IMR-90 (cell line): Measurements from ENCODE around the gene TBXAS1. TPM values are rescaled to one million over a fixed set of nuclear protein-coding genes. Genes with fewer than 3 reads are reported as not detected.

Experiments
- ATAC-seq: fragments of 200-7000 bp; cut with Tn5 transposase; 2 replicates; pipeline ENCODE4 v1.9.1; 2020; ENCODE audit warnings: low read depth, mild to moderate bottlenecking, moderate library complexity
- BruUV-seq: library from RNA; stranded (reverse); fragments of 400-500 nt; replicated peaks from 2 replicates; lab custom pipeline; 2021; lab: Mats Ljungman, UMichigan
- CTCF ChIA-PET: fragments of 300-600 bp; formaldehyde crosslinking; extraction: SDS; loops from one replicate; lab custom pipeline; 2021; ENCODE audit warnings: antibody characterized with exemption; lab: Yijun Ruan, JAX
- POLR2A ChIA-PET: fragments of 300-600 bp; sonication (Branson Sonifier 250); formaldehyde crosslinking; loops from one replicate; lab custom pipeline; 2022; ENCODE audit warnings: antibody characterized with exemption; ENCODE audit not compliant: unreplicated experiment; lab: Charles Lee
- DNase-seq: peaks from one replicate; pipeline ENCODE4 v3.0.0; 2013
- H2AFZ ChIP-seq: replicated peaks from 2 replicates; pipeline ENCODE3; 2013; ENCODE audit warnings: low read length, mild to moderate bottlenecking; ENCODE audit not compliant: poor library complexity
- H2AK5ac ChIP-seq: 2 replicates; pipeline ENCODE4 v1.6.1; 2013; ENCODE audit warnings: low read depth, low read length, inconsistent platforms
- H2AK9ac ChIP-seq: replicated peaks from 2 replicates; pipeline ENCODE3; 2013; ENCODE audit warnings: mild to moderate bottlenecking, low read depth, low read length, moderate library complexity; ENCODE audit not compliant: poor library complexity
- H2BK120ac ChIP-seq: 2 replicates; pipeline ENCODE4 v1.6.1; 2013; ENCODE audit warnings: low read depth, low read length, inconsistent platforms
- H2BK15ac ChIP-seq: 3 replicates; pipeline ENCODE4 v1.6.1; 2013; ENCODE audit warnings: low read depth, low read length, inconsistent platforms
- H2BK20ac ChIP-seq: 2 replicates; pipeline ENCODE4 v1.6.1; 2013; ENCODE audit warnings: low read depth, mild to moderate bottlenecking, inconsistent platforms, low read length, moderate library complexity
- H2BK5ac ChIP-seq: 2 replicates; pipeline ENCODE4 v1.6.1; 2013; ENCODE audit warnings: mild to moderate bottlenecking, low read depth, low read length, inconsistent platforms; ENCODE audit not compliant: poor library complexity, severe bottlenecking
- H3K14ac ChIP-seq: replicated peaks from 2 replicates; pipeline ENCODE4 v1.6.1; 2013; ENCODE audit warnings: low read depth, low read length, inconsistent platforms
- H3K18ac ChIP-seq: 2 replicates; pipeline ENCODE4 v1.6.1; 2013; ENCODE audit warnings: low read depth, low read length, control low read depth
- H3K23ac ChIP-seq: 2 replicates; pipeline ENCODE4 v1.6.1; 2013; ENCODE audit warnings: low read depth, low read length, inconsistent platforms
- H3K27ac ChIP-seq: 2 replicates; pipeline ENCODE4 v1.5.1; 2013; ENCODE audit warnings: mild to moderate bottlenecking, control low read depth, low read length; ENCODE audit not compliant: insufficient read depth
- H3K27me3 ChIP-seq: 2 replicates; pipeline ENCODE4 v1.6.1; 2013; ENCODE audit warnings: low read length; ENCODE audit not compliant: control insufficient read depth, insufficient read depth
- H3K36me3 ChIP-seq: 2 replicates; pipeline ENCODE4 v1.6.1; 2013; ENCODE audit warnings: low read length, mixed read lengths; ENCODE audit not compliant: control insufficient read depth, insufficient read depth
- H3K4ac ChIP-seq: 2 replicates; pipeline ENCODE4 v1.6.1; 2013; ENCODE audit warnings: low read depth, low read length, inconsistent platforms
- H3K4me1 ChIP-seq: 2 replicates; pipeline ENCODE4 v1.6.1; 2013; ENCODE audit warnings: low read length, mixed read lengths; ENCODE audit not compliant: control insufficient read depth, insufficient read depth
- H3K4me2 ChIP-seq: 2 replicates; pipeline ENCODE4 v1.6.1; 2013; ENCODE audit warnings: low read depth, mild to moderate bottlenecking, control low read depth, low read length, moderate library complexity
- H3K4me3 ChIP-seq: 2 replicates; pipeline ENCODE4 v1.5.1; 2013; ENCODE audit warnings: low read depth, mild to moderate bottlenecking, control low read depth, low read length, moderate library complexity; ENCODE audit not compliant: insufficient read depth
- H3K56ac ChIP-seq: 2 replicates; pipeline ENCODE4 v1.6.1; 2013; ENCODE audit warnings: low read length, inconsistent platforms; ENCODE audit not compliant: insufficient read depth; ENCODE audit errors: extremely low read depth
- H3K79me1 ChIP-seq, 2 experiments: 2 replicates each; pipeline ENCODE4 v1.6.1; 2013; ENCODE audit warnings: low read length in 2 of 2, inconsistent platforms in 1 of 2, low read depth in 1 of 2
- H3K9ac ChIP-seq: 2 replicates; pipeline ENCODE4 v1.6.1; 2013; ENCODE audit warnings: low read depth, low read length, control low read depth
- H3K9me1 ChIP-seq: 2 replicates; pipeline ENCODE4 v1.6.1; 2013; ENCODE audit warnings: low read length, inconsistent platforms; ENCODE audit not compliant: insufficient read depth
- H3K9me3 ChIP-seq: 2 replicates; pipeline ENCODE4 v1.6.1; 2013; ENCODE audit warnings: low read length; ENCODE audit not compliant: control insufficient read depth, insufficient read depth
- H4K20me1 ChIP-seq: 2 replicates; pipeline ENCODE4 v1.6.1; 2013; ENCODE audit warnings: low read length, inconsistent platforms; ENCODE audit not compliant: insufficient read depth
- H4K5ac ChIP-seq: 2 replicates; pipeline ENCODE4 v1.6.1; 2013; ENCODE audit warnings: mild to moderate bottlenecking, low read depth, low read length, control low read depth
- H4K8ac ChIP-seq, 2 experiments: 2 replicates each; pipeline ENCODE4 v1.6.1; 2013; ENCODE audit warnings: low read depth in 2 of 2, low read length in 2 of 2, control low read depth in 1 of 2, inconsistent platforms in 1 of 2
- H4K91ac ChIP-seq: 2 replicates; pipeline ENCODE4 v1.6.1; 2013; ENCODE audit warnings: low read depth, low read length, inconsistent platforms; ENCODE audit not compliant: insufficient read depth
- CHD1 ChIP-seq: IDR thresholded peaks from 2 replicates; pipeline ENCODE4 v1.6.1; 2012; ENCODE audit warnings: low read depth, low read length, improper control_type of control experiment
- MAZ ChIP-seq: IDR thresholded peaks from 2 replicates; pipeline ENCODE4 v1.6.1; 2012; ENCODE audit warnings: low read depth, mild to moderate bottlenecking, low read length, improper control_type of control experiment, moderate library complexity, borderline replicate concordance
- NFE2L2 ChIP-seq: fragments of 150-350 bp; IDR thresholded peaks from 2 replicates; pipeline ENCODE4 v1.6.1; 2016; ENCODE audit warnings: low read depth, mild to moderate bottlenecking, low read length
- POLR2A ChIP-seq: IDR thresholded peaks from 2 replicates; pipeline ENCODE4 v1.6.1; 2012; ENCODE audit warnings: mild to moderate bottlenecking, low read depth, low read length
- RCOR1 ChIP-seq: IDR thresholded peaks from 2 replicates; pipeline ENCODE4 v1.6.1; 2012; ENCODE audit warnings: mild to moderate bottlenecking, low read length, improper control_type of control experiment; ENCODE audit not compliant: insufficient replicate concordance
- SMC3 ChIP-seq: fragments of 150-350 bp; IDR thresholded peaks from 2 replicates; pipeline ENCODE4 v1.6.1; 2016; ENCODE audit warnings: low read depth, mild to moderate bottlenecking, antibody characterized with exemption, low read length, moderate library complexity
- WGBS, 2 experiments: methylation state at CpG; one replicate each; pipeline versions ENCODE4 v1.1.5 to v1.1.7; 2013; ENCODE audit warnings: missing lambda C conversion rate in 2 of 2; ENCODE audit not compliant: insufficient read length in 1 of 2; ENCODE audit errors: extremely low coverage in 2 of 2; 5-methylcytosine and 5-hydroxymethylcytosine counted together
- dilution Hi-C: fragments of 300-500 bp; cut with HindIII; formaldehyde crosslinking; loops from one replicate; pipeline ENCODE4 v1.14.3; 2018; ENCODE audit warnings: low sequenced_read_pairs; ENCODE audit not compliant: unreplicated experiment
- in situ Hi-C: fragments of 300-500 bp; cut with MboI; formaldehyde crosslinking; loops from 3 replicates; pipeline ENCODE4 v1.14.3; 2019; ENCODE audit warnings: low sequenced_read_pairs, inconsistent platforms, mixed read lengths
- intact Hi-C: fragments of 100-400 bp; cut with micrococcal nuclease; formaldehyde crosslinking; loops from 2 replicates; pipeline ENCODE4 v1.10.0; 2022
- polyA plus RNA-seq, 3 experiments: library from polyadenylated mRNA; depleted of rRNA; stranded (reverse); fragments of >200 nt; gene quantifications; 2 replicates each; pipeline ENCODE4 v1.2.3, GENCODE V29; 2012; ENCODE audit warnings: low replicate concordance in 1 of 3
- total RNA-seq: library from RNA; depleted of rRNA; stranded (reverse); fragments of >200 nt; gene quantifications from 2 replicates; pipeline ENCODE4 v1.2.3, GENCODE V29; 2012

TBXAS1 gene
- total and polyA plus RNA-seq, 2 of the 4 experiments (the other 2 are of a cell fraction), result 5.9 to 10.8 TPM

GRCh38 chr7:139976055-139976837 lies 147.2 kb downstream of the TBXAS1 start:
- no peak overlapping the region for H2BK120ac ChIP-seq
- no peaks in the 10 kb centered on the region for H3K9me3 ChIP-seq
- no peak overlapping the region for H2BK15ac ChIP-seq
- peaks cover 7% of the 10 kb centered on the region; the same call in 1 of the 2 replicates for H3K27me3 ChIP-seq
- no peak overlapping the region for H4K91ac ChIP-seq
- no peaks in the 10 kb centered on the region for H3K79me1 ChIP-seq
- H3K4ac ChIP-seq, result no peak overlapping the region
- POLR2A ChIA-PET, result no interaction called here
- H3K4me2 ChIP-seq, result no peak overlapping the region
- no peak overlapping the region for H3K9ac ChIP-seq
- H2BK5ac ChIP-seq, result no peak overlapping the region
- H3K9me1 ChIP-seq, result no peaks in the 10 kb centered on the region
- no peak overlapping the region for H3K14ac ChIP-seq
- H3K18ac ChIP-seq, result no peak overlapping the region
- no peak overlapping the region for H2AK5ac ChIP-seq
- H3K27ac ChIP-seq, result no peak overlapping the region
- H3K4me1 ChIP-seq, result peaks cover 13% of the 10 kb centered on the region; the same call in 1 of the 2 replicates
- dilution Hi-C loops (no loop called here), intact Hi-C loops (no loop called here), in situ Hi-C loops (no loop called here)
- H4K8ac ChIP-seq, result no peak overlapping the region
- CTCF ChIA-PET, result no interaction called here
- TF ChIP-seq POLR2A (no peak), SMC3 (no peak), CHD1 (no peak), RCOR1 (no peak), NFE2L2 (no peak), MAZ (no peak)
- 64% methylated on average over 2 of the region's 11 CpGs; no CpG with 5 or more reads in 1 of the 2 experiments for WGBS, 2 experiments
- H2BK20ac ChIP-seq, result no peak overlapping the region
- no peaks in the 10 kb centered on the region for H3K36me3 ChIP-seq
- no peaks in the 10 kb centered on the region for H4K20me1 ChIP-seq
- no peak overlapping the region for H2AFZ ChIP-seq
- H3K56ac ChIP-seq, result no peak overlapping the region
- BruUV-seq, result no TSS peak
- H2AK9ac ChIP-seq, result no peak overlapping the region
- ATAC-seq, result no peak
- H4K5ac ChIP-seq, result no peak overlapping the region
- DNase-seq, result no peak
- no peak overlapping the region for H3K4me3 ChIP-seq
- no peak overlapping the region for H3K23ac ChIP-seq
